Activated CD4-positive, CD25-positive, alpha-beta regulatory T cell treated with anti-CD3 and anti-CD28 coated beads, Interleukin-2, amount 50 U/mL, for 24 hours (primary cell): ENCODE results near the gene SURF1.
A peak's percentile ranks its signal among the peaks of the same experiment; 100 is the strongest.
"Not testable (repeated sequence)": the region's sequence is repeated elsewhere in the genome, so short reads cannot be mapped to it uniquely, and the experiment has no call there.

Experiments used
- ATAC-seq, 2 donors: fragments of 150-1000 bp; cut with Tn5 transposase; one replicate each; pipeline ENCODE4 v1.10.0; 2021; ENCODE audit warnings: mild to moderate bottlenecking in 1 of 2, moderate library complexity in 1 of 2

The SURF1 gene

GRCh38 chr9:133383438-133383837, 27.2 kb upstream of the SURF1 start:
- ATAC-seq = no peak

- no peak for ATAC-seq
Observed at GRCh38 chr9:133382507-133383141, 26.3 kb upstream of the SURF1 start.

- ATAC-seq = no peak
Observed at GRCh38 chr9:133380734-133381133, 24.4 kb upstream of the SURF1 start.

GRCh38 chr9:133379153-133380086, 23.1 kb upstream of the SURF1 start:
- ATAC-seq = no peak

DNA sequence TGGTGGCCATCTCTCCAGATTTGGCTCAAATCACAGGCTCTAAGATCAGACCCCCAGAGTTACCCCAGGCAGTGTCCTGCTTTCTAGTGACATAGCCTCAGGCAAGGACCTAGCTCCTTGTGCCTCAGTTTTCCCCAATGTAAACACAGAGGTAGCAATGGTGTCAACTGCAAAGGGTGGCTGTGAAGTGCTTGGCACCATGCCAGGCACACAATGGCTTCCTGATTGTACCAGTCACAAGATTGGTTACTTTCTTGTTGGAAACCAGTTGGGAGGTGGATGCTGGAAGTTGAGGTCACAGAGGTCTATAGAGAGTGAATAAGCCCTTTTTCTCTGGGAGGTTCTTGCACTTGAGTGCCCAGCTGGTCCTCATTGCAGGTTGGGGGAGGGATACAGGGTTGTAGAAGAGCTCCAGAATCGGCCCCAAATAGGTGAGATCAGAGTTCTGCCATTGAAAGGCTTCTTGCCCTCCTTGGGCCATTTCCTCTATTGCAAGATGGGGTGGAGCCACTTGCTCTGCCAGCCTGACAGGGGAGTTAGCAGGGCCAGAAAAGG, 22.2 kb upstream of the SURF1 start:
- ATAC-seq = no peak

DNA sequence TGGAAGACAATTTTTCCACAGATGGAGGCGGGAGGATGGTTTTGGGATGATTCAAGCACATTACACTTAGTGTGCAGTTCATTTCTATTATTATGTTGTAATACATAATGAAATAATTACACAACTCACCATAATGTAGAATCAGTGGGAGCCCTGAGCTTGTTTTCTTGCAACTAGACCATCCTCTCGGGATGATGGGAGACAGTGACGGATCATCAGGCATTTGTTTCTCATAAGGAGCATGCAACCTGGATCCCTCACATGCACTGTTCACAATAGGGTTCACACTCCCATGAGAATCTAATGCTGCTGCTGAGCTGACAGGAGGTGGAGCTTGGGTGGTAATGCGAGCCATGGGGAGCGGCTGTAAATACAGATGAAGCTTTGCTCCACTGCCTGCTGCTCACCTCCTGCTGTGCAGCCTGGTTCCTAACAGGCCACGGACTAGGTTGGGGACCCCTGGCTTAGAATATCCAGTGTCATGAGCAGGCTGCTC, 21.5 kb upstream of the SURF1 start:
- no peak for ATAC-seq

GRCh38 chr9:133377280-133377679, 21.0 kb upstream of the SURF1 start:
- ATAC-seq = not testable (repeated sequence)

- ATAC-seq = peak; percentile 75 to 80
Observed at GRCh38 chr9:133375724-133376654, 19.7 kb upstream of the SURF1 start, which contains the start of the genes STKLD1 and SURF4. Gene STKLD1, plus strand, starts transcription at chr9:133376366. Its CDS starts 108 bp downstream, at chr9:133376474. Gene SURF4, minus strand, starts transcription at chr9:133376060. Its CDS starts 91 bp downstream, at chr9:133375969.

GRCh38 chr9:133375116-133375723, 18.9 kb upstream of the SURF1 start:
- ATAC-seq = no peak

DNA sequence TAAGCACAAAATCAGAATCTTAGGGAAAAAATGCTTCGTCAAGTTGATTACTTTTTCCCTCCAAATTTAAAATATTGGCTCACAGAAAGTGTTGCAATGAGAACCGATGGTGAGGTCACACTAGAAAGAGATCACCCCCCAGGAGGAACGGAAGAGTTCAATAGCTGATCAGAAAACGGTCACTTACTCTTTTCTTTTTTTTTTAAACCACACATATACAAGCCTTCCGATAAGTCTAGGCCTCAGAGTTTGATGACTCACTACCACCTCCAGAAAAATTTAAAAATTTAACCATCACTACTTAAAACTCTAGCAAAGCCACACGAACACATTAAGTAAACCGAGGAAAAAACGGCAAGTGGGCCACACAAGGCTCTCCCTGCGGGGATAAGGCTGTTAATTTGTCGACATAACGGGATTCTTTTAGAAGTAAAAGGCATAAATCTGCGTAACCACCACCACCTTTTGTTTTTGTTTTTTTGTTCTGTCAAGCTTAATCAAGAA, 18.4 kb upstream of the SURF1 start:
- peak; percentile 9 to 14 for ATAC-seq

DNA sequence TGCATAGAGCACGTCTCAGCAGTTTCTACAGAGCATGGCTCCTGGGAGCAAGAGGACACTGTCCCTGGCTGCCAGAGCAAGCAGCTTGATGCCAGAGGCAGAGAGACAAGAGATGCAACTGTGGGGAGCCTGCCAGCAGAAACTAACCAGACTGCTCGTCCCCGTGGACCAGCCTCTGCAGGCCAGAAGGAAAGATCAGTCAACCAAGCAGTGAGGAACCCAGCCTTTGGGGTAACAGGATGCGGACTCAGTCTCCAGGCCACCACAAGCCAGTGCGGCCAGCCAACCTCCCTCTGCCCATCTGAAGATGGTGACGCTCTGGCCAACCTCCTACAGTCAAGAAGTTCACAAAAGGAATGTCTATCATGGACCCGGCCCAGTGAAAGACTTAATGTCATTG, 15.9 kb upstream of the SURF1 start:
- no peak for ATAC-seq

- peak; percentile 77 to 78 for ATAC-seq
Observed at GRCh38 chr9:133371261-133371711, 15.0 kb upstream of the SURF1 start.

GRCh38 chr9:133370685-133371084, 14.4 kb upstream of the SURF1 start:
- ATAC-seq = peak; percentile 24 to 33

DNA sequence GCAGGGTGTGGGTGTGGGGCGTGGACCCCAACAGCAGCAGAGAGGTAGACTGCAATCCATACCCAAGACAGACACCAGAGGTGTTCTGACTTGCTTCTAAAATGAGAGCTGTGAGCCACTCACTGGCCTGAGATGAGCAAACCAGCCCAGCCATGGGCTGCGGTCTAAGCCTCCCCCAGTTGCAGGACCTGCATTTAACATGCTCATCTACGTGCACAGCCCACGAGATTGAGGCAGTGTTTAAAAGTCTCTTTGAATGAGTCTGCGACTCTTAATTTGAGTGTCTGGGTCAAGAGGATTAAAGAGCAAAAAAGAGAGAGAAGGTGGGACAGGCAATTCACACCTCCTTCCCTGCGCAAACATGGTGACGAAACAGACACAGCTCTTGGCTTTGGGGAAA, 13.6 kb upstream of the SURF1 start:
- ATAC-seq = peak; percentile 21 to 46

- ATAC-seq = no peak
Observed at GRCh38 chr9:133369422-133369821, 13.1 kb upstream of the SURF1 start.

- no peak for ATAC-seq
Observed at GRCh38 chr9:133368249-133368881, 12.1 kb upstream of the SURF1 start.

- no peak for ATAC-seq
Observed at GRCh38 chr9:133367778-133368177, 11.5 kb upstream of the SURF1 start.

DNA sequence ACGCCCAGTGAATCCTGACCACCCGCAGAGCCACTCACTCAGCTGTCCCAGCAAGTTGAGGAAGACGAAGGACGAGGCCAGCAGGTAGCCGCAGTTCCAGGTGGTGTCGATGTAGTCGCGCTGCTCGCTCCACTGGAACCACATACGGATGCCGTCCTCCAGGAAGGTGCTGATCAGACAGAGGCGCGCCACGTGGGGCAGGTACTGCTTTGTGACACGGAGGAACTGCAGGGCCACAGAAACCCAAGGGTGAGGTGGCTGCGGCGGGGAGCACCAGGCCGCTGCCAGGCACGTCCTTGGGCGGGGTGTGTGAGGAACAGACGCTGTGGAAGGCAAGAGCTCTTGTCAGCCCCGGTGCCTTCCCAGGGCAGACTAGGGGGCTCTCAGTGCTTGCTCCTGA, 10.9 kb upstream of the SURF1 start:
- no peak for ATAC-seq

- no peak for ATAC-seq
Observed at GRCh38 chr9:133366435-133366834, 10.1 kb upstream of the SURF1 start.

- ATAC-seq = no peak
Observed at GRCh38 chr9:133362359-133363044, 6.2 kb upstream of the SURF1 start.
